HPDE6-E6E7 (cell line): ENCODE results near the gene MEOX1.
A peak's percentile ranks its signal among the peaks of the same experiment; 100 is the strongest.

ENCODE experiments used
- DNase-seq: peaks from one replicate; pipeline ENCODE4 v3.0.0; 2011; ENCODE audit warnings: missing footprints; ENCODE audit errors: extremely low spot score

MEOX1 gene

DNA sequence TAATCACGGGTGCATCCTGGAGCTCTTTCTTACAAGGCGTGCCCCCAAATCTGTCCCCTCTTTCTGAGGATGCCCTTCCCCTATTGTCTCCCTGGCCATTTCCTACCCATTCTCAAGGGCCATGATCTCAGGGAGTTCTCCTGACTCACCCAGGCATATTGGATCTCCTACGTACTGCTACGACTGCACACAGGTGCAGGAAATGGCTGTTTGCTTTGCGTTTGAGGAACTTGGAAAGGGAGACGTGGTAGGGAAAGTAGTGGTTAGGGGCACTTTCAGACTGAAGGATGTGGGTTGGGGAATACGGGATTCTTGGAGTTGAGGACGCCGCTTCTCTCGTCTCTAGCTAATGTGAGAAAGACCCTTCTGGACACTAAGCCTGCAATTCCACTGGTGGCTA, 18.7 kb upstream of the MEOX1 start:
- no peak for DNase-seq

DNA sequence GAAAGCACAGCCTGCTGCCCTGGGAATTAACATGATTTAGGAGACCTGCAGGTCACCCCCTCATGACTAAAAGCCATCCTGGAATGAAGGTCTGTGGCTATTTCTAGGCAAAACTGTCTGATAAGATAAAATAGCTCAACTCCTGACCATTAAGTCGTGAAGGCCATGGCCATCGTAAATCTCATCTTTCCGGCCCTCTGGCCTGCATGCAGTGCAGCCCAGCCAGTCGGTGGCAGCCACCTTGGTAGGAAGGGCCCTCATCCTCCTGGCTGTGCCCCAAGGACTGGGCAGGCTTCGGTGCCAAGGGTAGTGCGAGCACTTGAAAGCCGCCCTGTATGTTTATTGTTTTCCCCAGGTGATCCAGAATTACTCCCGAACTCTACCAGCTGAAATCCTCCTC, 18.2 kb upstream of the MEOX1 start:
- no peak for DNase-seq

DNA sequence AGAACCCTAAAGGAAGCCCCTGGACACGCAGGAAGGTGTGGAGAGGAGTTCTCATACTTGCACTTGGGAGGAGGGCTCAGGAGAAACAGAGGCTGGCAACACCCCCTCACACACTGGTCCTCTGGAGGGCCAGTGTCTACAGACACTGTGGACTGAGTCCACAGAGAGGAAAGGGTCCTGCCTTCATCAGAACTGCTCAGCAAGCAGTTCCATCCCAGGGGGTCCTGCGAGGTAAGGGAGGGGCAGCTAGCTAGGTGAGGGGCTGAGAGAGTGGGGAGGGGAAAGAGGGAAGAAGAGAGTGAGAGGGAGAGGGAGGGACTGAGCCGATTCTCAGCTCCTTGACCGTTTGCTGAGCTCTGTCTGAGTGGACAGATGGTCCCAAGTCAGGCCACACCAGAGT, 17.7 kb upstream of the MEOX1 start:
- no peak for DNase-seq

DNA sequence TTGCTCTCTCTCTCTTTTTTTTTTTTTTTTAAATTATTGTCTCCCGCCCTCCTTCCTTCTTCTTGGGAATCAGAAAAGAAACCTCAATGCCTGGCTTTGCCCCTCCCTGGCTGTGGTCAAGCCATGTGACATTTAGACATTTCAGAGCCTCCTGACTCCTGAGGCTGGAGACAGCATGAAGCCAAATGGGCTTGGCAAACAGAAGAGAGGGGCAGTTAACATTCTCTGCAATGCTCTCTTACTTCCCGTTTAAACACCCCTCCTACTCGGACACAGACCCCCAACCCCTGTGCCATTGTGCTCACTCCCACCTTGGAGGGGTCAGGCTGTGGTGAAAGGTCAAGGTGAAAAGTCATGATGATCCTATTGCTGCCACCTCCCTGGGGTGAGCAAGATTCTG, 14.7 kb upstream of the MEOX1 start:
- DNase-seq = no peak

DNA sequence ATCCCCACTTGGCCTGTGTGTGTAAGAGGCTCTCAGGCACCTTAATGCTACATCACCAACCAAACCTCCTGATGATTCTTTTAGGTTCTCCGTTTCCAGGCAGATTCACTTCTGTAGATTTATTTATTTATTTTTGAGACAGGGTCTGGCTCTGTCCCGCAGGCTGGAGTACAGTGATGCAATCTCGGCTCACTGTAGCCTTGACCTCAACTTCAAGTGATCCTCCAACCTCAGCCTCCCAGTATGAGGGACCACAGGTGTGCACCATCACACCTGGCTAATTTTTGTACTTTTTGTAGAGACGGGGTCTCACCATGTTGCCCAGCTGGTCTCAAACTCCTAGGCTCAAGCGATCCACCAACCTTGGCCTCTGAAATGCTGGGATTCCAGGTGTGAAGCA, 12.7 kb upstream of the MEOX1 start:
- DNase-seq = no peak

DNA sequence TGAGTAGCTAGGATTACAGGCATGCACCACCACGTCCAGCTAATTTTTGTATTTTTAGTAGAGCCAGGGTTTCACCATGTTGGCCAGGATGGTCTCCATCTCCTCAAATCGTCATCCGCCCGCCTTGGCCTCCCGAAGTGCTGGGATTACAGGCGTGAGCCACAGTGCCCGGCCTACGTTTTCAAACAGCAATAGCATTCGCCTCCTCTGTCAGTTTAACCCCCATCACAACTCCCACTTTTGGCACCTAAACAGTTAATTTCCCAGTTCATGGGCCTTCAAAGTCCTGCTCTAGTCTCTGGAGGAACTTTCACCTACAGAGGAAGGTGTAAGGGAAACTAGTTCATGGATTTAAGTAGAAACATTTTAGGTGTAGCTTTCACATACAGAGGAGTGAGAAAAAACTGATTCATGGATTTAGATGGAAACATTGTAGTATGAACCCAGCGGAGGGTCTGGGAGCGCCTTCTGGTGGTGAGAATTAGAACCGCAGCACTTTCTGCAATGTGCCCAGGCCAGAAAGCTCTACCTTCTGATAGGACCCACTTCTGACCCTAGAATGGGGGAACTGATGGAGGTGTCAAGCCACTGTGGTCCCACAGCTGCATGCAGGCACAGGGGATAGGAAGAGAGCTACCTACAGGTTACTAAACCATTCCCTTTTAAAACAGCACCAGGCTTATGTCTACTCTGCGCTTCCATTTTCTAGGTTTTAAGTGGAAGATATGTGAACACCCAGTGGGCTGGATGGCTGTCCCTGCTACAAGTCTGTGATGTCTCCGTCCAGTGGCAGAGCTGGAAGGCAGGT, 12.0 kb upstream of the MEOX1 start:
- peak; percentile 46 for DNase-seq

DNA sequence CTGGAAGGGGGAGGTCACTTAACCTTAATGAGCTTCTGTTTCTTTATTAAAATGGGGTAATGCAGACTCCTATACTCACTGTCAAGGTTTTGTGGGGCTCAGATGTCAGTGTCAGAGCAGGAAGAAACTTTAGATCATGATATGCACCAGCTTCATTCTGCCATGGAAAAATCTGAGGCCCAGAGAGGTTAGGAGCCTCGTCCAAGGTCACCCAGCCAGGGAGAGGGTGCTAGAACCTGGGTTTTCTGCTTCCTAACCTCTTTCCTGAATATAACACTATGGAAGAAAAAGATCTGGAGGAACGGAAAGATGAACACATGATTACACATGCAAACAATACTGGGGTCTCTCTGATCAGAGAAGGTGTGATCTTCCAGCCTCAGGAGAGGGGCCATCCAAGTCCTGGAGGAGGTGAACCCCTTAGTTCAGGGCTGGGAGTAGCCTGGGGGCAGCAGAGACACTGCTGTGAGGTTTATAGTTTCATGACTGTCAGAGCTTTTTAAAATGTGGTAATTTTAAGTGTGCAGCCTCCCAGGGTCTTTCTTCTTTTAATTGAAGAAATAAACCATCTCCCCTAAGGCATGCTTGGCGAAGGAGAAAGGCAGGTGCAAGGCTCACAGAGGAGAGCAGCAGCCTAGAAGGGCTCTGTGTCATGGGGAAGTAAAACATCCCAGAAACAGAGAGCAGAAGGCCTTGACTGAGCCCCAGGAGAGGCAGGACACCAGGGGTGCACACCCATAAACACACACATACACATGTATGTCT, 10.2 kb upstream of the MEOX1 start:
- DNase-seq = no peak

DNA sequence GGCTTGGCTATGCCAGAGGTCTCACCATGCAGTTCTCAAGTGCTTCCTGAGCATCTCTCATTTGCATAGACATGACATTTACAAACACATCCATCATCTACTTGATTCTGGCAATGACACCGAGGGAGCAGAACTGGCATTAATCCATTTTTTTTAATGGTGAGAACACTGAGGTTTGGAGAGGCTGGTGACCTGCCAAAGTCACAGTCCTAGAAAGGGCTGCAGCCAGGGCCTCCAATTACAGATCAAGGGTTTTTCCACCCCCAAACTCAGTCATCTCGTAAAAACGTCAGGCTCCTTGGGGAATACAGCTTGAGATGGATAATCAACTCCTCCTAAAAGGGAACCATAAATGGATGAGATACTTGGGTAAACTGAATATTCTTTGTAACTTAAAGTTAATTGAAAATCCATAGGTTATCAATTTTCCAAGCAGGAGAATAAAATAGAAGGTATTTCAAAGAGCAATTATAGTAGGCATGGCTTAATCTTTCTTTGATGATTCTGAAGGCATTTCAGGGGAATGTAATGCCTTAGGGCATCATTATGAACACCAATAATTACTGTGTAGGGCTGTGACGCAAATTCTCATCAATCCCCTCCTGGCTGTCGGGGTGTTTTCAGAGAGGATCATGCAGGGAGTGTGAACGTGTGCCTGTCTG, 9.4 kb upstream of the MEOX1 start:
- no peak for DNase-seq

DNA sequence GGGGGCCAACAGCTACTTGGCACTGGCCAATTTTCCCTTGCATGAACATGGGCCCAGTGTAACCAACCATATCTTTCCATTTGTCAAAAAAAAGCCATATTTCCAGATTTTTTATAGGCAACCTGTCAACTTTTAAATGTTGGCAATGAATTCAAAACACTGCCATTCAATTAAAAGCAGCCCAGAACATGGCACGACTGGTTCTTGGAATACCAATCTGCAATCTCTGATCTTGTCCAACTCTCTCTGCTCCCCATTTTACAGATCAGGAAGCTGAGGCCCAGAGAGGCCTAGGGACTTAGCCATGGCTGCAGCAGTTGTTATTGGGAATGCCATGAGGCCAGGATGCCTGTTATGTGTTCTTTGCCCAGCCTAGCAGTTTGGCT, 8.9 kb upstream of the MEOX1 start:
- DNase-seq = no peak

DNA sequence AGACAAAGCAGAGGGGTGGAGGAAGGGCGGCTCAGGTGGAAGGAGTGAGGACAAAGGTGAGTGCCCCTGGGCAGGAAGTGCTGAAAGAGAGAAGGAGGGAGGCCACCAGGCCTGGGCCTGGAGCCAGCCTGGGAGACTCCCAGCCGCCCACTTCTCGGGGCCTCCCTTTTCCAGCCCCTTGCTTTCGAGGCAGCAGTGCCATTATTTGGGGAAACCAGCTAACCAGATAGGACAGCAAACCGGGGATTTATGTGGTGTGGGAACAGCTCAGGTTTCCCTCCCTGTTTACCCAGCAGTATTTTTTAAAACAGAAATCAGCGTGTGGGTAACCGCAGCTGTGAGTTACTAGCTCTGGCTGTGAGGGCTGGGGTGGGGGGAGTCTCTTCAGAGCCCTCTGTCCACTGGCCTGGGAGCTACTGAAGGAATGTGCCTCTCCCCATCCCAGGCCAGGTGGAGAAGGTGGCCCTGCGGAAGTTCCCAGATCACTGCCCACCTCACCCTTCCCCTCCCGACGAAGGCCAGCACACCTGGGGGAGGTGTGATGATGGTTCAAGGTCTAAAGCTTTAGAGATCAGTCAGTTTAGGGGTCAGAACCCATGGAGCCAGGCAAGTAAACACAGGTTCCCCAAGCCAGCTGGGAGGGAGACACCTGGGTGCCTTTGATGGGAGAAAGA, 8.4 kb upstream of the MEOX1 start:
- DNase-seq = no peak

DNA sequence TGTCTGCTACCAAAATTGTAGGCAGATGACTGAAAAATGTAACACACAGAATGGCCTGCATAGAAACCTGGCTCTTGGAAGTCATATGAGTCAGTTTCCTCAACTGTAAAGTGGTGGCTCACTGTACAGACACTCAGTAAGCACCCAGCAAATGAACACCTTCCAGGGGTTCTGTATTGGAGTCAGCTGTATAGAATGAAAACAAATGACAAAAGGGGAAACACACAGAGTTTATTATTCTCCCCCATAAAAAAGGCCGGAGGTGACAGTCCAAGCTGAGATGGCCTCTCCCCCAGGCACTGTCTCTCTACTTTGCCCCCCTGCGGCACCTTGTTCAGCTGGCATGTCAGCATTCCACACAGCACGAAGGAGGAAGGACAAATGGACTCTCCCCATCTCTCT, 6.2 kb upstream of the MEOX1 start:
- no peak for DNase-seq

DNA sequence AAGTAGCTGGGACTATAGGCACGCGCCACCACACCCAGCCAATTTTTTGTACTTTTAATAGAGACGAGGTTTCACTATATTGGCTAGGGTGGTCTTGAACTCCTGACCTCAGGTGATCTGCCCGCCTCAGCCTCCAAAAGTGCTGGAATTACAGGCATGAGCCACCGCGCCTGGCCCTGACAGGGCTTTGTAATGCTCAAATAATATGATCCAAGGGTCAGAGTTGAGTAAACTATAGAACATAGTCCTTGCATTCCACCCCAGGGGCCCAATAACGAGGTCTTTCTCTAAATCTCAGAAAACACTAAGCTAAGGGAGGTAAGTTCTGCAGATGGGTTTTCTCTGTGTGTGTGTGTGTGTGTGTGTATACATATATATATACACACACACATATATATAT, 5.8 kb upstream of the MEOX1 start:
- no peak for DNase-seq

DNA sequence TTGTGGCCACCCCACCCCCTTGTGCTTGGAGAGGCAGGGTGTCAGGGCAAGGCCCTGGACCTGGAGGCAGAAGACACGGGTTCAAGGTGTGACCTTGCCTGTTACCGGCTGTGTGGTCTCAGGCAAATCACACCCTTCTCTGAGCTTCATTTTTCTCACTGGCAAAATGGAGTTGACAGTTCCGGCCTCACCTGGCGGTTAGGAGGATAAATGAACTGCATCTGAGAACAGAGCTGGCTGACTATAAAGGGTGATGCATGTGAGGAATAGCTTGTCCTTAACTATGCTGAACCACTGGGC, 4.2 kb upstream of the MEOX1 start:
- no peak for DNase-seq

DNA sequence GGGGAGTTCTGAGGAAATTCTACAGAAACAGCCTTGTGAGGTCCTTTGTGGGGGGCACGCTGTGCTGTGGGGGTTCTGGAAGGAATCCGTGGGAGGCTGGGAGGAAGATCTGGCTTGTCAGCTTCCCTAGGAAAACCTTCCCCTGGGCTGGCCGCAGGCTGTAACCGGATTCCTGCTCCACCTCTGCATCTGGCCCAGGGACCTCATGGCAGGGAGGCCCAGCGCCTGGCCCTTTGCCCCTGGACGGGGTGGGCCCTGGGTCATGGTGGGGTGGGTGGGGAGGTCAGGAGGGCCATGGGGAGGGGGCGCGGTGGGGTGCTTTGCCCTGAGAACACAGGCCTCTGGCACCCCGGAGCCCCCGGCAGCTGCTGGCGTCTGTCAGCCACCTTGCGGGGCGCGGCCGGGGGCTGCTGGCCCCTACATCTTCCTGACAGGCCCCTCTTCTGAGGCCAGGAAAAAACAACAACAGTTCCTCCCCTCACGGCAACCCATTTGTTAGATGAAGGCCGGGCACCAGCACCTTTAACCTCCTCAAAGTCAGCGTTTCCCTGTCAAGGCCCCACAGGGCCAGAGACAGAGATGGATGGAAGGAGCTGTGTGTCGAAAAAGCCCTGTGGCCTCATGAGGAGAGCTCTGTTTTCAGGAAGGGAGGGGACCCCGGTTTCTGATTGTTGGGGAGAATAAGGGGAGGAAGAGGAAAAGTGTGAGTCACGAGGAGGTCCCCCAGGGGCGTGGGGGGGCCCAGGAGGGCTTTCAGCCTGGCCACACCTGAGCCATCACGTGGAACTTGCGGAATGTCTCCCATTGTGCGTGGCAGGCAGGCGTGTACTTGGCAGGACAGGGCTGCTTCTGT, 3.6 kb upstream of the MEOX1 start:
- no peak for DNase-seq

DNA sequence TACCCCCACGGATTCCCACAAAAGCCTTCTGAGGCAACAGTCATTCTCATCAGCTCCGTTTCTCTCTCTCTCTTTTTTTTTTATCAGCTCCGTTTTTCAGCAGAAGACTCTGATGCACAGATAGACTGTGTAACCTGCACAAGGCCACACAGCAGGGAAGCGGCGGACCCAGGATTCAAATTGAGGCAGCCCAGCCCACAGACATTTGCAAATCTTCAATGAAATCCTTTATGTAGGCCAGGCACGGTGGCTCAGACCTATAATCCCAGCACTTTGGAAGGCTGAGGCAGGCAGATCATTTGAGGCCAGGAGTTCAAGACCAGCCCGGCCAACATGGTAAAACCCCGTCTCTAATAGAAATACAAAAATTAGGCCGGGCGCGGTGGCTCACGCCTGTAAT, 2.4 kb upstream of the MEOX1 start:
- DNase-seq = no peak

DNA sequence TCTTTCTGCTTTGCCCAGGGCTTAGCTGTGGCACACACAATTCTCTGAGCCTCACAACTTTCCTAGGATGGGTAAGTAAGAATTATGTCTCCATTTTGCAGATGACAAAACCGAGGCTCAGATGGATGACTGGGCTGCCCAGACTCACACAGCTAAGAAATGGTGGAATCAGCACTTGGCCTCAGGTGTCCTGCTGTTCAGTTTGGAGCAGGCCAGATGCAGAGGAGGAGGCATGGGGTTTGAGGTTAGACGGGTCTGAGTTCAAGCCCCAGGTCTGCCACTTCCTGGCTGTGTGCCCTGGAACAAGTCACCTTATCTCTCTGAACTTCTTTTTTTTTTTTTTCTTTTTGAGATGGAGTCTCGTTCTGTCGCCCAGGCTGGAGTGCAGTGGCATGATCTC, 1.7 kb upstream of the MEOX1 start:
- DNase-seq = no peak

DNA sequence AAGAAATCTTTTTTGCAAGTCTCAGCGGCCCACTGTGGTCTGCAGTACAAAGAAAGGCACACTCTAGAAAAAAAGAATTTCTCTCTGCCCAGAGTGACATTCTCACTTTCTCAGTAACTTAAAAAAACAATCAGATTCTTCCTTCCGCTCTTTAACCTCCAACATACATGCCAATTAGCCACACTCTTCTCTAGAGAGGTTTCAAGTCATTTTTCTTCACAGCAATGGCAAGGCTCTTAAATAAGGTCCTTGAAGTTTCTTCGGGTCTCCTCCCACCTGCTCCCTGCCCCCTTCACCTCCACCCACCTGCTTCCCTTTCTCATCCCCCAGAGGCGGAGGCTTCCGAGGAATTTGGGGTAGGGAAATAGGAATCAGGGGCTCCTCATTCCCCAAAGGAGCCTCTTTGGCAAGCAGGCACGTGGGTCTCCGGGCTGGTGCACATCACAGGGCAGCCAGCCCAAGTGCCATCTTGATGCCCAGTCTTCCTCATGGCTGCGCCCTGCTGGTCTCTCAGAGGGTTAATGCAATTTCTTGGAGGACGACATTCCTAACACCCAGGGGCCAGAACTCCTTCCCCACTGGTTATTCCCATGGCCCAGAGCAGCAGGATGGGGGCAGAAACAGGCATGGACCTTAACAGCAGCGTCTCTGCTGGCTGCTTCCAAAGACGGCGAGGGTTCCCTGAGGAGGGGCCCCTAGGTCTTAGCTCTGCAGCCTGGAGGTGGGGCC, 855 bp upstream of the MEOX1 start:
- no peak for DNase-seq

DNA sequence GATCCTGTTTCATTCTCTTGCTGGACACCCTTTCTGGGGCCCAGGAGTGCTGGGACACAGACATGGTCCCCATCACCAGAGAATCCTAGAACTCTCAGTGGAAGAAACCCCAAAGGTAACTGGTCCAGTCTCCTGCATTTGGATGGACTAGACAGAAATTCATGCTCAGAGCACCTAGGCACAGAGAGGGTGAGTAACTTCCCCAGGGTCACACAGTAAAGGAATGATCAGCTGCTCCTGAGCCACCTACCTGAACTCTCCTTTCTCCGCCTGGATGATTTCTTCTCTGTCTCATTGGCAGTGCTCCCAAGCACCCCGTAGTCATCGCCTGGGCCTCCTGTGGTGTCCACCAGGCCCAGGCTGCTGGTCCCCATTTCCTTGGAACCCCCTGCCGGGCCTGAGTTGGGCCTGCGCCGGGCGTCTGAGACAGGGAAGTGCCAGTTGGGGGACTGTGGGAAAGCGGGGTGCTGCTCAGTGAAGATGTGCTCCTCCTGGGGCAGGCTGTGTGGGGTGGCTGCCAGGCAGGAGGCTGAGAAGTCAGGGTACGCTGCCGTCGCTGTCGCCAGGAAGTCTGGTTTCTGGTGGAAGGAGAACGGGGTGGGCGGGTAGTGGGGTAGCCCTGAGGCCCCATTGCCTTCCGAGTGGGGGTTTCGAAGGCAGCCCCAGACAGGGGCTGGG, 767 bp downstream of the MEOX1 start:
- DNase-seq = no peak

DNA sequence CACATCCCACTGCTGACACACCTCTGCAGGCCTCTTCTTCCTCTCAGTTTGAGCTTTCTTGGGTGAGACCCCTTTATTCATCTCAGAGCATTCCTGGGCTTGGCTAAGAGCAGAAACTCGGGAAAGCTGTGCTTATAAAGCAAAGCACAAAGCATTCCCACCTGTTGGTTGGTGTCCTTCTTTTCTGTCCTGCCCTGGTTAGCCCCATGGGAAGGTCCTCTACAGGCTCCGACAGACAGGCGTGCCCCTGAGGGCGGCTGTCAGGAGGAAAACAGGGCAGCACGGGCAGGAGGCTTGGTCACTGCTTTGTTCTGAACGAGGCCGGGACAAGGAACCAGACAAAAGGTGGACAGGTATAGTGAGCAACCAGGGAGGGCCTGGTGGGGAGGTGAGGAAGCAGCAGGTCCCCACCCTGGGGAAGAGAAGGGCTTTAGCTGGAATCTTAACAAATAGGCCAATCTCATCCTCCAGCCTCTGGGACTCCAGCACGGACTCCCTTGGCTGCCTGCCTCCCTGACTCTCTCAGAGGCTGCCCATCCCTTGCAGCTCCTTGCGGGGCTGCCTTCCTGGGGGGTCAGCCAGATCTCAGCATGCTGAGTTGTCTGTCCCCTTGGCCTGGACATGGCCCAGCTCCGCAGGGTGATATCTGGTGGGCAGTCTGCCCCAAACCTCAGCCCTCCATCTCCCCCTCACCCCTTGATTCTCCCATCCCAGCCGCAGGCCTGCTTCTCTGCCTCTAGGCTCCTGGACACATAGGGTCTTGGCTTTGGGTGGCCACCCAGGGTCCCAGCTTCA, 1.7 kb downstream of the MEOX1 start:
- DNase-seq = no peak

DNA sequence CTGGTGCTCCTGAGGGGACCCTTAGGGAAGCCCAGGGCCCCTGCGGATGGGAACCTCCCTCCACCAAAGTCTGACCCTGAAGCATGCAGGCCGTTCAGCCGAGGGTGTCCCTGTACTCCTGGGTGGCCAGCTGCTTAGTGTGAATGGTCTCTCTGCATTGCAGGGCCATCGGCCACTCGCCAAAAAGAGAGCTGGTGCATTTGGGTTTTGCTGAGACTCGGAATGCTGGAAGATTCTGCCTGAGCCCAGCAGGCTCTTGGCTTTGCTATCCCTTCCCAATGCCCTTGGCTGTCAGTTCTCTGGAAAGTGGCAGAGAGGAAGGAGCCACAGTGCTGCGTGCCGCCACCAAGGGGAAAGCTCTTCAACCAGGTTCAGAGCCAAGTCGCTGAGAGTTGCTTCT, 2.8 kb downstream of the MEOX1 start:
- no peak for DNase-seq
